CD4-positive, alpha-beta T cell (primary cell): ENCODE results near the gene AFF3. TPM values are rescaled to one million over a fixed set of nuclear protein-coding genes. Genes with fewer than 3 reads are reported as not detected.
"Not testable (repeated sequence)": the region's sequence is repeated elsewhere in the genome, so short reads cannot be mapped to it uniquely, and the experiment has no call there.

Experiments used
- ATAC-seq: fragments of 200-7000 bp; cut with Tn5 transposase; one replicate; pipeline ENCODE4 v1.10.0; 2022; ENCODE audit warnings: mild to moderate bottlenecking; ENCODE audit not compliant: poor library complexity
- CTCF ChIA-PET: fragments of 350-600 bp; sonication (Branson Sonifier 250); formaldehyde crosslinking; loops from one replicate; lab custom pipeline; 2021; ENCODE audit warnings: antibody characterized with exemption, inconsistent platforms; lab: Charles Lee
- POLR2A ChIA-PET: fragments of 350-600 bp; sonication (Branson Sonifier 250); formaldehyde crosslinking; loops from one replicate; lab custom pipeline; 2021; ENCODE audit warnings: antibody characterized with exemption, inconsistent platforms; lab: Charles Lee
- DNase-seq, 14 experiments: peaks; one replicate each; pipeline ENCODE4 v3.0.0-alpha.2; 2013 to 2020; ENCODE audit warnings: mixed read lengths in 2 of 14
- H3K27ac ChIP-seq, 2 donors: one replicate each; pipeline versions ENCODE4 v1.5.1 to v1.7.0; 2013; ENCODE audit warnings: low read length in 2 of 2, low read depth in 1 of 2, mild to moderate bottlenecking in 1 of 2
- H3K27me3 ChIP-seq, 2 experiments: 1 replicate in 1 of 2; 2 replicates in 1 of 2; pipeline versions ENCODE4 v1.6.1 to v1.7.0; 2013; ENCODE audit warnings: low read length in 2 of 2, control low read depth in 1 of 2, mild to moderate bottlenecking in 1 of 2, moderate library complexity in 1 of 2; ENCODE audit not compliant: insufficient read depth in 2 of 2, control insufficient read depth in 1 of 2
- H3K36me3 ChIP-seq: one replicate; pipeline ENCODE4 v1.6.1; 2013; ENCODE audit warnings: low read length, control low read depth; ENCODE audit not compliant: insufficient read depth
- H3K4me1 ChIP-seq: one replicate; pipeline ENCODE4 v1.6.1; 2013; ENCODE audit warnings: low read length, control low read depth; ENCODE audit not compliant: insufficient read depth
- H3K4me3 ChIP-seq: one replicate; pipeline ENCODE4 v1.5.1; 2013; ENCODE audit warnings: mild to moderate bottlenecking, low read length, moderate library complexity
- H3K9me3 ChIP-seq, 2 experiments: 1 replicate in 1 of 2; 2 replicates in 1 of 2; pipeline versions ENCODE4 v1.6.1 to v1.7.0; 2013; ENCODE audit warnings: low read length in 2 of 2, mild to moderate bottlenecking in 2 of 2, control low read depth in 1 of 2, moderate library complexity in 1 of 2; ENCODE audit not compliant: control insufficient read depth in 1 of 2, insufficient read depth in 1 of 2
- H3K27ac Mint-ChIP-seq: one replicate; pipeline ENCODE4 v1.8.0; 2020; ENCODE audit warnings: mixed read lengths
- H3K27me3 Mint-ChIP-seq: one replicate; pipeline ENCODE4 v1.8.0; 2021; ENCODE audit warnings: mixed read lengths
- H3K36me3 Mint-ChIP-seq: one replicate; pipeline ENCODE4 v1.8.0; 2021; ENCODE audit warnings: low read depth, mixed read lengths
- H3K4me1 Mint-ChIP-seq: one replicate; pipeline ENCODE4 v1.8.0; 2021; ENCODE audit warnings: low read depth, mixed read lengths
- H3K4me3 Mint-ChIP-seq: one replicate; pipeline ENCODE4 v1.8.0; 2020; ENCODE audit warnings: mild to moderate bottlenecking, mixed read lengths
- H3K9me3 Mint-ChIP-seq: one replicate; pipeline ENCODE4 v1.8.0; 2020; ENCODE audit warnings: mixed read lengths
- intact Hi-C, 2 experiments: fragments of 100-400 bp; cut with DNase I in 1 of 2; cut with micrococcal nuclease in 1 of 2; formaldehyde crosslinking; loops; one replicate each; pipeline versions ENCODE4 v1.15.1 to v1.9.0; 2023 to 2025; cut with DNase I, micrococcal nuclease
- total RNA-seq, 174 experiments: library from RNA in 2 of 174; stranded (reverse) in 2 of 174; gene quantifications; one replicate each; pipeline ENCODE4 v1.2.3 and lab custom pipeline; 2021 to 2026
- TF ChIP-seq, protein P1 (sequence below): fragments of 200-600 bp; IDR thresholded peaks from one replicate; pipeline ENCODE4 v1.8.0; 2022; ENCODE audit warnings: antibody characterized with exemption, mild to moderate bottlenecking

Gene AFF3
- total RNA-seq, 2 experiments from 2014 or later: 15.4 to 15.7 TPM

DNA sequence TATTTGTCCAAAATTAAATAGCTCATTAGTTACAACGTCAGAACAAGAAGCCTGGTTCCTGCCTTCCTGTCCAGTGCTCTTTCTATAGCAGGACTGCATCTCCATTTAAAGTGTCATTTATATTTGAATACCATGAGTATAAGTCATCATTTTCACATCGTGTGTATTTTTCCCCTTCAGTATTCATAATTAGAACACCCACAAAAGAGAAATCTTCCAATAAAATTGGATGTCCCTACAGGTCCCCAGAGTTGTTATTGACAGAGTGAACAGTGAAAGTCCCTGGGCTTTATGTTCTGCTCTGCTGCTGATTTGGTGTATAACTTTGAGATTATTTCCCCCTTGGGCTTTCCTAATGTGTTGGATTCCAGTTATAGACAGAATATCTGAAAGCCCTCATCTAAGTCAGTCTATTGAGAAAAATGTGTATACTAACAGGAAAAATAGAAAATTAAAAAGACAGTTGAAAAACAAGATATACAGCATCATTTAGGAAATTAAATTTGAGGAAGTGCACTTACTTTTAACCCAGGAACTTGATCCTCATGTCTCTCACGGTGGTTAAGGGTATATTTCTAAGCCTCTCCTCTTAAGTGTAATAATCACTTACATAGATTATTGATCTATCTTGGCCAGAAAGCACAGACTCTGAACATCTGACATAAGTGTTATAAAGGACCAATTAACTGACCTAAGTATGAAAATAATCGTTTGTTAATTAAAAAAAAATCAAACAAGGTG lies 637.4 kb downstream of the AFF3 start:
- Histone ChIP-seq H3K4me3 (no peak overlapping the region), H3K27ac (no peak overlapping the region), H3K9me3 (no peaks in the 10 kb centered on the region), H3K36me3 (no peaks in the 10 kb centered on the region), H3K27me3 (no peaks in the 10 kb centered on the region), H3K4me1 (no peaks in the 10 kb centered on the region)
- intact Hi-C loops: no loop called here
- DNase-seq: no peak
- Mint-ChIP-seq H3K4me3 (no peak overlapping the region), H3K4me1 (peaks cover 9% of the 10 kb centered on the region), H3K9me3 (no peaks in the 10 kb centered on the region), H3K27me3 (peaks cover 8% of the 10 kb centered on the region), H3K27ac (no peak overlapping the region), H3K36me3 (no peaks in the 10 kb centered on the region)
- TF ChIP-seq, protein P1, sequence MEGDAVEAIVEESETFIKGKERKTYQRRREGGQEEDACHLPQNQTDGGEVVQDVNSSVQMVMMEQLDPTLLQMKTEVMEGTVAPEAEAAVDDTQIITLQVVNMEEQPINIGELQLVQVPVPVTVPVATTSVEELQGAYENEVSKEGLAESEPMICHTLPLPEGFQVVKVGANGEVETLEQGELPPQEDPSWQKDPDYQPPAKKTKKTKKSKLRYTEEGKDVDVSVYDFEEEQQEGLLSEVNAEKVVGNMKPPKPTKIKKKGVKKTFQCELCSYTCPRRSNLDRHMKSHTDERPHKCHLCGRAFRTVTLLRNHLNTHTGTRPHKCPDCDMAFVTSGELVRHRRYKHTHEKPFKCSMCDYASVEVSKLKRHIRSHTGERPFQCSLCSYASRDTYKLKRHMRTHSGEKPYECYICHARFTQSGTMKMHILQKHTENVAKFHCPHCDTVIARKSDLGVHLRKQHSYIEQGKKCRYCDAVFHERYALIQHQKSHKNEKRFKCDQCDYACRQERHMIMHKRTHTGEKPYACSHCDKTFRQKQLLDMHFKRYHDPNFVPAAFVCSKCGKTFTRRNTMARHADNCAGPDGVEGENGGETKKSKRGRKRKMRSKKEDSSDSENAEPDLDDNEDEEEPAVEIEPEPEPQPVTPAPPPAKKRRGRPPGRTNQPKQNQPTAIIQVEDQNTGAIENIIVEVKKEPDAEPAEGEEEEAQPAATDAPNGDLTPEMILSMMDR: no peak
- no peak for ATAC-seq
- CTCF ChIA-PET: no interaction called here
- POLR2A ChIA-PET: no interaction called here

DNA sequence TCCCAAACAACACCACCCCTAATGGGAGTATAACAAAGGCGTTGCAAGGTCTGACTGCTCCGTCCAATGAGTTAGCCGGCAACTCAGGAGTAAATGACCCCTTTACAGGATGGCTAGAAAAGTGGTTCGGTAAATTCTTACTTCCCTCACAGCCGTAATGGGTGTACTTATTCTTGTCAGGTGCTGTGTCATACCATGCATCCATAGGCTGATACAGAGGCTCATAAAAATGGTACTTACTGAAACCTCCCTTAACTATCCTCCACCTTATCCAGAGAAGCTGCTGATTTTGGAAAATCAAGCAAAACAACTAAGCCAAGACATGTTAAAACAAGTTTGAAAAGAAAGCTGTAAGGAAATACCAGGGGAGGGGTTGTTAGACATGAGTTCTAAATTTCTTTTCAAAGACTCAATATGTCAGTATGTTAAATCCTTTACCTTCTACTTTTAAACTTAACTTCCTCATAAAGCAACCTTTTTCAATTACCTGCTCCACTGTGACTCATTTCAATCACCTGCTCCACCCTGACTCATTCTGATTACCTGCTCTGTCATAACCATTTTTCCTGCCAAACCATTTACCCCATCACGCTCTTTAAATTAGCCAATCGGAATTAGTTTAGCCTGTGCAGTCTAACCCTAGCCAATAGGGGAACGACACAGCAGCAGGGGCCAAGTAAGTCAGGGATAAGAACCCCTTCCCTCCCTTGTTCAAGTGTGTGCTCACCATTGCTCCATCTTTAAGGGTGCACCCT lies 638.6 kb downstream of the AFF3 start:
- CTCF ChIA-PET, ATAC-seq, H3K27ac Mint-ChIP-seq, H3K4me1 Mint-ChIP-seq, H3K4me3 ChIP-seq, H3K4me3 Mint-ChIP-seq, H3K9me3 ChIP-seq, H3K27me3 ChIP-seq, H3K36me3 ChIP-seq, intact Hi-C loops, H3K4me1 ChIP-seq, H3K9me3 Mint-ChIP-seq, H3K36me3 Mint-ChIP-seq, DNase-seq, H3K27ac ChIP-seq: not testable (repeated sequence)
- peaks cover 19% of the 10 kb centered on the region for H3K27me3 Mint-ChIP-seq
- POLR2A ChIA-PET: interaction anchor here (0.6 kb wide), 1 partner anchor 429 kb away, joined by 3 read pairs; no protein-coding TSS in a partner anchor

DNA sequence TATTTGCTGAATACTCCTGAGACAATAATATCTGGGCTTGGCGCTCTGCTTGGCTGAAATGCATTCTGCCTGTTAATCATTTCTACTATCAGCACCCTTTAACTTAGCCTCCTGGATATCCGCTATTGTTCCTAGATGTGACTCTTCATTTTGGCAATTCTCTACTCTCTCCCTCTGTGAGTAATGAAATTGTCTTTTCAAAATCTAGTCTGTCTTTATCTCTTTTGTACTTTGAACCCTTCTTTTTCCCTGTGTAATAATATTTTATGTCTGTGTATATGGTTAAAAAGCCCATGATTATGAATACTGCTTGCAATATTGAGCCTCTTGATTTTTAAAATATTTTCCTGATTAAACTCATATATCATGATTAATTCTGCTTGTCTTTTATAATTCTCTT lies 646.4 kb downstream of the AFF3 start:
- ATAC-seq: no peak
- H3K9me3 Mint-ChIP-seq: no peaks in the 10 kb centered on the region
- ChIA-PET CTCF (no interaction called here), POLR2A (no interaction called here)
- no peaks in the 10 kb centered on the region for H3K36me3 Mint-ChIP-seq
- H3K4me1 Mint-ChIP-seq: no peaks in the 10 kb centered on the region
- Histone ChIP-seq H3K27me3 (no peaks in the 10 kb centered on the region), H3K9me3 (no peaks in the 10 kb centered on the region), H3K4me3 (no peak overlapping the region), H3K27ac (no peak overlapping the region), H3K36me3 (no peaks in the 10 kb centered on the region), H3K4me1 (no peaks in the 10 kb centered on the region)
- no peak for DNase-seq
- no peak overlapping the region for H3K27ac Mint-ChIP-seq
- intact Hi-C loops: no loop called here
- TF ChIP-seq, protein P1: no peak
- H3K4me3 Mint-ChIP-seq: no peak overlapping the region
- peaks cover 35% of the 10 kb centered on the region for H3K27me3 Mint-ChIP-seq

Other genes starting within 250 kb of the AFF3 start
- gene LONRF2, start 179.9 kb upstream of the AFF3 start, total RNA-seq: under 1 TPM; 0.06 to 0.08 TPM